Measurements from ENCODE around the gene ELN.
A peak's percentile ranks its signal among the peaks of the same experiment; 100 is the strongest.

The ELN gene

DNA sequence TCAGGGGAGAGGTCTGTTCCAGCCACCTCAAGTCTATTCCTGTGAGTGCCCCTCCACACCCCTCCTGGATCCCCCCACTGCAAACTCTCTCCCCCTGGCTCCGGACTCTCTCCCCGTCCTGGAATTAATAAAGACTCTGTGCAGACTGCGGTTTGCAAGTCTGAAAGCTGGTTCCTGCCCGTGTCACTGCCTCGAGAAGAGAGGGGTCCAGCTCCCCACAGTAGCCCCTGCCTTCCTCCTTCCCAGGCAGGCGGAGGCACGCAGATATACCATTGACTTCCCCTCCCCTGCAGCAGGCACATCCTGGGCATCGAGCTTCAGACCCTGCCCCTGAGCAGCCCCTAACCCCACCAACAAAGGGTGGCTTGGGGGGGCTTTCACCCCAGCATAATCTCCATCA, 2.2 kb upstream of the ELN start:
- no peak for DNase-seq

DNA sequence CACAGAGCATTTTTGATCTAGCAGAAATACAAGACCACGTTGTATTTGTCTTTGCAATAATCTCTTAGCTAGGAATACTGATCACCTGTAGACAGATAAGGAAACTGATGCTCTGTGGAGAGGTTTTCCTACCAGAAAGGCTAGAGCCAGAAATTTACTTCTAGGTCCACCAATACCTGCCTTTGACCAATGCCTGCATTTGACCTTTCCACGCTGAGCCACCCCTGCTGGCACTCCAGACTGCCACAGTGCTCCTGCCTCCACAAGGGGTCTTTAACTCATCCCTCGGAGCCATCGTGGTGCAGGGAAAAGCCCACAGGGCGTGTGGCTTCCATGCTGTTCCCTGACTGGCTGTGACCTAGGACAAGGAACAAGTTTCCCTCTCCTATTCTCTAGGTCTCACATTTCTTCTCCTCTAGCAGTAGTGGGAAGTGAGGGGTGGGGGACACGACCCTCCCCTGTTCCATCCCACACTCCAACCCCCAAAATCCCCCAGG, 1.5 kb upstream of the ELN start:
- DNase-seq, result no peak

DNA sequence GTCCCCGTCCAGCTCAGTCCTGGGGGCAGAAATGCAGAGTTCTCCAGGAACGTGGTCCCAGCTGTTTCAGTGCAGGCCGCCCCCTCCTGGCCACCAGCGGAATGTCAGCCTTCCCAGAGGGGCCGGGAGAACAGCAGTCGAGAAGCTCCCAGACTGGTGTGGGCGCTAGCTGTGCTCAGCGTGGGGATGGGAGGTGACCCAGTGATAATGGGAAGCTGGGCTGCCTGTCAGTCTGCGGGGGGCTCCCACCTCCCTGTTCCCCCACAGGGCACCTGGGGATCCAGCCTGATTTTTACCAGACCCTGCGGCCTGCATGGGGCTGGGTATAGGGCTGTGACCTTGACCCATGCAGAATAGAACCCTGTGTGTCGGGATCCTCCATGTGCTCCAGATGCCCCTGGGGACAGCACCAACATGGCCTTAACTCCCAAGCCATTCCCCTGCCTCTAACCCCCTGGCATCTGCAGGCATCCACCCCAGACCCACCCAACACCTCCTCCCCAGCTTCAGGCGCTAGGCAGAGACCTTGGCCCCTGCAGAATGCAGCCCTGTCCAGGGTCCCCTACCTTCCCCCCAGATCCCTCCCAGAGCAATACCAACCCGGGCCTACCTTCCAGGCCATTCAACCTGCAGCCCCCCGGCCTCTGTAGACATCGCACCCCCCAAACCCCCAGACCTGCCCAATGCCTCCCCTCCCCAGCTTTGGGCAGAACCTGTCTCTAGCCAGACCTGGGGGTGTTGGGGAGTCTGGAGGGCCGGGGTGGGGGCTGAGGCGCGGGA, 880 bp upstream of the ELN start:
- peak; percentile 66 for DNase-seq

DNA sequence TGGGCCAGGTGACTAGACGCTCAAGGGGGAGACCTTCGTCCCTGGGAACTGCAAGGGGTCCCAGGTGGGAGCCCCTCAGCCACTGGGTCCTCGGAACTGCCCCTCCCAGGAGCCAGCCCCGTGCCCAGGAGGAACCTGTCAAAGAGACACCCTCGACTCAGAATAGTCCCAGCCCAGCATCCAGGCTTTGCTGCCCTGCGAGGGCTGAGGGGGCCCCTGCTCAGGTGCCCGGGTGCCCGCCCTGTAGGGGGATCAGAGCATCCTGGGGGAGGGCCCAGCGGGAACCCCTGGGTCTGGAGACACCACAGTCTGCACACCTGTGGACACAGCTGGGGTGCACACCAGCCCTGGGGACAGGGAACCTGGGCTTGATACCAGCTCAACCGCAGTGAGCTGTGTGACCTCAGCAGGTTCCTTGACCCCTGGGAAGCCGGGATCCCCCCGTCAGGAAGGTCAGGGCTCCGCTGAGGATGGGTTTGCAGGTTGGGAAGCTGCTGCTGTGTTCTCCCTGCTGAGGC, 407 bp downstream of the ELN start:
- no peak for DNase-seq

GRCh38 chr7:74029089-74029785, 1.3 kb downstream of the ELN start:
- DNase-seq, result no peak

DNA sequence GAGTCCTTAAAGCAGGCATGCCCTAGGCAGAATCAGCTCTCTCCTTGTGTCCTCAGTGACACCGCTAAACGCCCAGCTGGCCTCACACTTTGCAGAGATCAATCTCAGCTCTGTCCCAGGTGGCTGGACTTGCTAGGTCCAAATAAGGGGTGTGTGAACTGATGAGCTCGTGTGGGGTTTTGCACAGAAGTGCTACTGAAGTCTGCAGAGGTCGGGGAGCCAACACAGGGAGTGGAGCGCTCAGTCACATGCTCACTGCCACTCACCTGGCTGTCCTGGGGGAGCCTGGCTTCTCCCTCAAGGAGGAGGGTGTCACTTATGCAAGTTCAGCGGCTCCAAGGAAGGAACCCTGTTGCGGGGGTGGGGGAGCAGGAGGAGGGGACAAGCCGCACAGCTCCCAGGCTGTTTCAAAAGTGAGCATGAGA, 2.0 kb downstream of the ELN start:
- no peak for DNase-seq

DNA sequence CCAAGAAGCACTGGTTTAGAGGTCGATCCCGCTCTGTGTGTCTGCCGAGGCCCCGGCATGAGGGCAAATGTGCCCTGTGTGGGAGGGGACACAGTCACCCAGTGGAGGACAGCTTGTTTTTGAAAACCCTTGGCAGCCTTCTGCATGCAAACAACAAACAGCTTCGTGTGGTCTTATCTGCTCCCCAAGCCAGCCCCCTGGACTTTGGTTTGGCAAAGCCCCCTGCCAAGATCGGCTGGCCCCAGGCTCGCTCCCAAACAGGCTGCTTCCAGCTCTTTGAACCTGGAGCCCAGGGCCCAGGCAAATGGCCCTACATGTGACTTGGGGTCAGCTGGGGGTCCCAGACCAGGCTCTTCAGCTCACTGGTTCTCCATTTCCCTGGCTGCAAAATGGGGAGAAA, 2.9 kb downstream of the ELN start:
- no peak for DNase-seq

- no peak for DNase-seq
These were observed 3.6 kb downstream of the ELN start for GRCh38 chr7:74031403-74032190.

- DNase-seq, result peak; percentile 67
These were observed 4.2 kb downstream of the ELN start for GRCh38 chr7:74032191-74032490.

DNA sequence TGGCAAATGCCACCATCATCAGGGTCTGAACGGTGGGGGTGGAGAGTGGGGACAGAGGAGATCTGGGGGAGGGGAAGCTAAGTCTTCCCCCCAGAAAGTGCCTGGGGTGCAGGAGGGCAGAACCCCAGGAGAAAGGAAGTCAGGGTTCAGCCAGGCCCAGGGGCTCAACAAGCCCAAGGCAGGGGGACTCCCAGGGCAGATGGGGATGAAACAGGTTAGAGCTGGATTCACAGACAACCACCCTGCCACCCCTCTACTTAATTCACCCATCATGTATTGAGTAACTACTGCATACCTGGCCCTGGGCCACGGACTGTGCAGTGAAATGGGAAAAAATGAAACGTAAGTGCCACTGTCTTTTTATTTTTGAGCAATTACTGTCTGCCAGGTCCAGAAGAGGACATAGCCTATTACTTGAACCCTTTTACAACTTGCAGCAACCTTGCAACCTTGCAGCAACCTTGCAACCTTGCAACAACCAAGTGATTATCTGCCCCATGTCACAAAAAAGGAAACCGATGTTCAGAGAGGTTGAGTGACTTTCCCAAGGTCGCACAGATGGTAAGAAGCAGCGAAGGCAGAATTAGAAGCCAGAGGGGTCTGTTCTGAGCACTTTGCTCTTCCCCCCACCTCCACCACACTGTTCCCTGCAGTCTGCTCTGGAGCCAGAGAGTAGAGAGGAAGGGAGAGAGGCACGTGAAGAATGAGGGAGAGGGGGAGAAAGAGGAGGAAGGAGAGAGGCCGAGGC, 4.8 kb downstream of the ELN start:
- no peak for DNase-seq

- DNase-seq, result no peak
These were observed 5.7 kb downstream of the ELN start for GRCh38 chr7:74033372-74034311.

DNA sequence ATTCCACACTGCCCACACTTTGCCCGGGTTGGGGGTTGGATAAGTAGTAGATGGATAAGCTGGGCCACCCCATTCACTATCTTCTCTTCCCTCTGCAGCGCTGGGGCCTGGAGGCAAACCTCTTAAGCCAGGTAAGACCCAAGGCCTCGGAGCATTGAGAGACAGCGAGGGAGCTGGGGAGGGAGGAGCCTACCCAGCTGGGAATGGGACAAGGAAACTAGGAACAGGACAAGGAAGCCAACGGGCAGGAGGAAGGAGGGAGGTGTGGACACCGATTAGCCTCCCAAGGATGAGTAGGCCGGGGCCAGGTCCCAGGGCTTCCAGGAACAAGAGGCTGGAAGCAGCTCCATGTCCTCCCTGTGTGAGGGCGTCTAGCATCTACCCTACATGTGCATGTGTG, 9.6 kb downstream of the ELN start:
- DNase-seq, result no peak

DNA sequence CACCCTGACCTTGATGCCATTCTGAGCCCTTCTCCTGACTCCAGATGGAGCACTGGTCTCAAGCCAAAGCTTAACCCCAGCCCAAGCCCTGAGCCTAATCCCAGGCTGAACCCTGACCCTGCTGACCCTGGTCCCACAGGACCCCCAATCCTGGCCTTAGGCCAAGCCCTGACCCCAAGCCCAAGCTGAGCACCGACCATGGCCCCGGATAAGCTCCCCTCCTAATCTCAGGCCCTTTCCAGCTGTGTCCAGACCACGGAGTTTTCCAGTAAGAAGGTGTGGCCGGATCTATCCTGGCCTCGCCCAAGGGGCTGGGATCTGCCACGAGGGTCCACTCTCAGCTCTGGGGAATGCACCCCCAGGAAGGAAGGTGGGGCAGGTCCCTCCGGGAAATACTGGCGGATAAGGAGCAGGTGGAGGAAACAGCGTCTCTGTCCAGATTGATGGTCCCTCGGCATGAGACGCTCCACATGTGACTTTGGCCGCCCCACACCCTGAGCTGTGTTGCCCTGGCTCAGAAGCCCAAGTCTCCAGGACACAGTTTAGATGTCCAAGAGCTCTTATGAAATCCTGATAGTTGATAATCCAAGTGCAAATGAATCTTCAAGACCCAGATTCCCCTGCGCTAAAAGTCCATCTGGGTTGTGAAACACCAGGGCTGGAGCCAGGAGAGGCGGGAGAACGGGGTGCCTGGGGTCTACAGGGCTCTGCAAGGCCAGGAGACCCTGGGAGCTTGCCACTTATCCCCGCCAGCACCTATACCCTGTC, 10.4 kb downstream of the ELN start:
- DNase-seq, result no peak

- no peak for DNase-seq
These were observed 11.4 kb downstream of the ELN start for GRCh38 chr7:74039337-74039736.

- DNase-seq, result no peak
These were observed 12.3 kb downstream of the ELN start for GRCh38 chr7:74040101-74040790.

- DNase-seq, result no peak
These were observed 13.0 kb downstream of the ELN start for GRCh38 chr7:74040791-74041520.

GRCh38 chr7:74042746-74043522, 15.0 kb downstream of the ELN start:
- DNase-seq, result no peak

DNA sequence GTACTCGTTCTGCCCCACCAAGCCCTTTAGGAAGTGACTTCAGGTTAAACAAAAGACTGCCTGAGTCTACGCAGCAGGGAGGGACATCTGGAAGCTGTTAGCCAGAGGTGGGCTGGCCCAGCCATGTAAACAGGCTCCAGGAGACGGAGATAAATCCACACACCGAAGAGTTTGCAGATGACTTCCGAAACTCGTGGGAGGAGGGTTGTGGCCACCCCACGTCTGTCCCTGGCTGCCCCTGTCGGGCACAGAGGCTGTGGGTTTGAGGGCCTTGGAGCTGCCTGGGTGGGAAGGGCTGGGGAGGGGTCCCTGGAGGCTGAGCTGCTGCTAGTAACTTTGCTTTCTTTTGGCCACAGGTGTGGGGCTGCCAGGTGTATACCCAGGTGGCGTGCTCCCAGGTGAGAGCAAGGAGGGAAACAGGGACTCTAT, 15.6 kb downstream of the ELN start:
- peak; percentile 72 for DNase-seq

All from fibroblast of skin of right biceps (primary cell).